IMR-90 (cell line): ENCODE data around the gene DYRK2. TPM values are rescaled to one million over a fixed set of nuclear protein-coding genes. Genes with fewer than 3 reads are reported as not detected.

Experiments
- ATAC-seq: fragments of 200-7000 bp; cut with Tn5 transposase; 2 replicates; pipeline ENCODE4 v1.9.1; 2020; ENCODE audit warnings: low read depth, mild to moderate bottlenecking, moderate library complexity
- BruUV-seq: library from RNA; stranded (reverse); fragments of 400-500 nt; replicated peaks from 2 replicates; lab custom pipeline; 2021; lab: Mats Ljungman, UMichigan
- CTCF ChIA-PET: fragments of 300-600 bp; formaldehyde crosslinking; extraction: SDS; loops from one replicate; lab custom pipeline; 2021; ENCODE audit warnings: antibody characterized with exemption; lab: Yijun Ruan, JAX
- POLR2A ChIA-PET: fragments of 300-600 bp; sonication (Branson Sonifier 250); formaldehyde crosslinking; loops from one replicate; lab custom pipeline; 2022; ENCODE audit warnings: antibody characterized with exemption; ENCODE audit not compliant: unreplicated experiment; lab: Charles Lee
- DNase-seq: peaks from one replicate; pipeline ENCODE4 v3.0.0; 2013
- H2AFZ ChIP-seq: replicated peaks from 2 replicates; pipeline ENCODE3; 2013; ENCODE audit warnings: low read length, mild to moderate bottlenecking; ENCODE audit not compliant: poor library complexity
- H2AK5ac ChIP-seq: 2 replicates; pipeline ENCODE4 v1.6.1; 2013; ENCODE audit warnings: low read depth, low read length, inconsistent platforms
- H2AK9ac ChIP-seq: replicated peaks from 2 replicates; pipeline ENCODE3; 2013; ENCODE audit warnings: mild to moderate bottlenecking, low read depth, low read length, moderate library complexity; ENCODE audit not compliant: poor library complexity
- H2BK120ac ChIP-seq: 2 replicates; pipeline ENCODE4 v1.6.1; 2013; ENCODE audit warnings: low read depth, low read length, inconsistent platforms
- H2BK15ac ChIP-seq: 3 replicates; pipeline ENCODE4 v1.6.1; 2013; ENCODE audit warnings: low read depth, low read length, inconsistent platforms
- H2BK20ac ChIP-seq: 2 replicates; pipeline ENCODE4 v1.6.1; 2013; ENCODE audit warnings: low read depth, mild to moderate bottlenecking, inconsistent platforms, low read length, moderate library complexity
- H2BK5ac ChIP-seq: 2 replicates; pipeline ENCODE4 v1.6.1; 2013; ENCODE audit warnings: mild to moderate bottlenecking, low read depth, low read length, inconsistent platforms; ENCODE audit not compliant: poor library complexity, severe bottlenecking
- H3K14ac ChIP-seq: replicated peaks from 2 replicates; pipeline ENCODE4 v1.6.1; 2013; ENCODE audit warnings: low read depth, low read length, inconsistent platforms
- H3K18ac ChIP-seq: 2 replicates; pipeline ENCODE4 v1.6.1; 2013; ENCODE audit warnings: low read depth, low read length, control low read depth
- H3K23ac ChIP-seq: 2 replicates; pipeline ENCODE4 v1.6.1; 2013; ENCODE audit warnings: low read depth, low read length, inconsistent platforms
- H3K27ac ChIP-seq: 2 replicates; pipeline ENCODE4 v1.5.1; 2013; ENCODE audit warnings: mild to moderate bottlenecking, control low read depth, low read length; ENCODE audit not compliant: insufficient read depth
- H3K27me3 ChIP-seq: 2 replicates; pipeline ENCODE4 v1.6.1; 2013; ENCODE audit warnings: low read length; ENCODE audit not compliant: control insufficient read depth, insufficient read depth
- H3K36me3 ChIP-seq: 2 replicates; pipeline ENCODE4 v1.6.1; 2013; ENCODE audit warnings: low read length, mixed read lengths; ENCODE audit not compliant: control insufficient read depth, insufficient read depth
- H3K4ac ChIP-seq: 2 replicates; pipeline ENCODE4 v1.6.1; 2013; ENCODE audit warnings: low read depth, low read length, inconsistent platforms
- H3K4me1 ChIP-seq: 2 replicates; pipeline ENCODE4 v1.6.1; 2013; ENCODE audit warnings: low read length, mixed read lengths; ENCODE audit not compliant: control insufficient read depth, insufficient read depth
- H3K4me2 ChIP-seq: 2 replicates; pipeline ENCODE4 v1.6.1; 2013; ENCODE audit warnings: low read depth, mild to moderate bottlenecking, control low read depth, low read length, moderate library complexity
- H3K4me3 ChIP-seq: 2 replicates; pipeline ENCODE4 v1.5.1; 2013; ENCODE audit warnings: low read depth, mild to moderate bottlenecking, control low read depth, low read length, moderate library complexity; ENCODE audit not compliant: insufficient read depth
- H3K56ac ChIP-seq: 2 replicates; pipeline ENCODE4 v1.6.1; 2013; ENCODE audit warnings: low read length, inconsistent platforms; ENCODE audit not compliant: insufficient read depth; ENCODE audit errors: extremely low read depth
- H3K79me1 ChIP-seq, 2 experiments: 2 replicates each; pipeline ENCODE4 v1.6.1; 2013; ENCODE audit warnings: low read length in 2 of 2, inconsistent platforms in 1 of 2, low read depth in 1 of 2
- H3K9ac ChIP-seq: 2 replicates; pipeline ENCODE4 v1.6.1; 2013; ENCODE audit warnings: low read depth, low read length, control low read depth
- H3K9me1 ChIP-seq: 2 replicates; pipeline ENCODE4 v1.6.1; 2013; ENCODE audit warnings: low read length, inconsistent platforms; ENCODE audit not compliant: insufficient read depth
- H3K9me3 ChIP-seq: 2 replicates; pipeline ENCODE4 v1.6.1; 2013; ENCODE audit warnings: low read length; ENCODE audit not compliant: control insufficient read depth, insufficient read depth
- H4K20me1 ChIP-seq: 2 replicates; pipeline ENCODE4 v1.6.1; 2013; ENCODE audit warnings: low read length, inconsistent platforms; ENCODE audit not compliant: insufficient read depth
- H4K5ac ChIP-seq: 2 replicates; pipeline ENCODE4 v1.6.1; 2013; ENCODE audit warnings: mild to moderate bottlenecking, low read depth, low read length, control low read depth
- H4K8ac ChIP-seq, 2 experiments: 2 replicates each; pipeline ENCODE4 v1.6.1; 2013; ENCODE audit warnings: low read depth in 2 of 2, low read length in 2 of 2, control low read depth in 1 of 2, inconsistent platforms in 1 of 2
- H4K91ac ChIP-seq: 2 replicates; pipeline ENCODE4 v1.6.1; 2013; ENCODE audit warnings: low read depth, low read length, inconsistent platforms; ENCODE audit not compliant: insufficient read depth
- CTCF ChIP-seq: conservative IDR thresholded peaks from 2 replicates; pipeline ENCODE4 v1.5.1; 2012; ENCODE audit warnings: mild to moderate bottlenecking, low read depth, low read length, improper control_type of control experiment
- MXI1 ChIP-seq: IDR thresholded peaks from 2 replicates; pipeline ENCODE4 v1.6.1; 2012; ENCODE audit warnings: low read depth, mild to moderate bottlenecking, low read length, moderate library complexity, borderline replicate concordance
- NFE2L2 ChIP-seq: fragments of 150-350 bp; IDR thresholded peaks from 2 replicates; pipeline ENCODE4 v1.6.1; 2016; ENCODE audit warnings: low read depth, mild to moderate bottlenecking, low read length
- POLR2A ChIP-seq: IDR thresholded peaks from 2 replicates; pipeline ENCODE4 v1.6.1; 2012; ENCODE audit warnings: mild to moderate bottlenecking, low read depth, low read length
- RAD21 ChIP-seq: IDR thresholded peaks from 2 replicates; pipeline ENCODE4 v1.6.1; 2012; ENCODE audit warnings: low read length, improper control_type of control experiment
- RFX5 ChIP-seq: IDR thresholded peaks from 2 replicates; pipeline ENCODE4 v1.8.0; 2012; ENCODE audit warnings: low read depth, mild to moderate bottlenecking, low read length, moderate library complexity
- WGBS, 2 experiments: methylation state at CpG; one replicate each; pipeline versions ENCODE4 v1.1.5 to v1.1.7; 2013; ENCODE audit warnings: missing lambda C conversion rate in 2 of 2; ENCODE audit not compliant: insufficient read length in 1 of 2; ENCODE audit errors: extremely low coverage in 2 of 2; 5-methylcytosine and 5-hydroxymethylcytosine counted together
- dilution Hi-C: fragments of 300-500 bp; cut with HindIII; formaldehyde crosslinking; loops from one replicate; pipeline ENCODE4 v1.14.3; 2018; ENCODE audit warnings: low sequenced_read_pairs; ENCODE audit not compliant: unreplicated experiment
- in situ Hi-C: fragments of 300-500 bp; cut with MboI; formaldehyde crosslinking; loops from 3 replicates; pipeline ENCODE4 v1.14.3; 2019; ENCODE audit warnings: low sequenced_read_pairs, inconsistent platforms, mixed read lengths
- intact Hi-C: fragments of 100-400 bp; cut with micrococcal nuclease; formaldehyde crosslinking; loops from 2 replicates; pipeline ENCODE4 v1.10.0; 2022
- polyA plus RNA-seq, 3 experiments: library from polyadenylated mRNA; depleted of rRNA; stranded (reverse); fragments of >200 nt; gene quantifications; 2 replicates each; pipeline ENCODE4 v1.2.3, GENCODE V29; 2012; ENCODE audit warnings: low replicate concordance in 1 of 3
- total RNA-seq: library from RNA; depleted of rRNA; stranded (reverse); fragments of >200 nt; gene quantifications from 2 replicates; pipeline ENCODE4 v1.2.3, GENCODE V29; 2012
- TF ChIP-seq, protein P1 (sequence below): fragments of 150-350 bp; IDR thresholded peaks from 2 replicates; pipeline ENCODE4 v1.6.1; 2016; ENCODE audit warnings: low read depth, mild to moderate bottlenecking, low read length, moderate library complexity, borderline replicate concordance

Gene DYRK2
- total and polyA plus RNA-seq, 2 of the 4 experiments (the other 2 are of a cell fraction): 16.3 to 23.1 TPM

GRCh38 chr12:67633024-67633610 lies 15.4 kb upstream of the DYRK2 start:
- H3K9me1 ChIP-seq: no peaks in the 10 kb centered on the region; the same call in 1 of the 2 replicates
- no peak for ATAC-seq
- CTCF ChIA-PET: no interaction called here

More at GRCh38 chr12:67633024-67633610, 15.4 kb upstream of the DYRK2 start:
- no peak overlapping the region for H2AK9ac ChIP-seq
- POLR2A ChIA-PET: no interaction called here
- H3K4me3 ChIP-seq: no peak overlapping the region
- no peaks in the 10 kb centered on the region for H3K36me3 ChIP-seq
- H3K79me1 ChIP-seq: no peaks in the 10 kb centered on the region
- no peak overlapping the region for H2BK120ac ChIP-seq
- H2BK5ac ChIP-seq: no peak overlapping the region
- H2AFZ ChIP-seq: no peak overlapping the region
- H3K56ac ChIP-seq: no peak overlapping the region
- H4K5ac ChIP-seq: no peak overlapping the region
- dilution Hi-C loops (no loop called here), intact Hi-C loops (no loop called here), in situ Hi-C loops (no loop called here)
- no peak overlapping the region for H2BK20ac ChIP-seq
- H2BK15ac ChIP-seq: no peak overlapping the region
- no peak overlapping the region for H3K9ac ChIP-seq
- H3K23ac ChIP-seq: no peak overlapping the region
- H2AK5ac ChIP-seq: no peak overlapping the region
- DNase-seq: no peak
- no peaks in the 10 kb centered on the region for H3K4me1 ChIP-seq
- peaks cover 2% of the 10 kb centered on the region for H3K27me3 ChIP-seq
- no peaks in the 10 kb centered on the region for H4K20me1 ChIP-seq
- WGBS, 2 experiments: no CpG with 5 or more reads among the region's 2 CpGs
- no peak overlapping the region for H4K91ac ChIP-seq
- no peak overlapping the region for H3K4me2 ChIP-seq
- H3K9me3 ChIP-seq: no peaks in the 10 kb centered on the region
- no peak overlapping the region for H3K4ac ChIP-seq
- H3K27ac ChIP-seq: no peak overlapping the region
- no peak overlapping the region for H3K18ac ChIP-seq
- H4K8ac ChIP-seq: no peak overlapping the region
- no peak overlapping the region for H3K14ac ChIP-seq
- TF ChIP-seq MXI1: no peak
- TF ChIP-seq NFE2L2: no peak
- no peak for TF ChIP-seq RFX5
- TF ChIP-seq CTCF: no peak
- TF ChIP-seq, protein P1, sequence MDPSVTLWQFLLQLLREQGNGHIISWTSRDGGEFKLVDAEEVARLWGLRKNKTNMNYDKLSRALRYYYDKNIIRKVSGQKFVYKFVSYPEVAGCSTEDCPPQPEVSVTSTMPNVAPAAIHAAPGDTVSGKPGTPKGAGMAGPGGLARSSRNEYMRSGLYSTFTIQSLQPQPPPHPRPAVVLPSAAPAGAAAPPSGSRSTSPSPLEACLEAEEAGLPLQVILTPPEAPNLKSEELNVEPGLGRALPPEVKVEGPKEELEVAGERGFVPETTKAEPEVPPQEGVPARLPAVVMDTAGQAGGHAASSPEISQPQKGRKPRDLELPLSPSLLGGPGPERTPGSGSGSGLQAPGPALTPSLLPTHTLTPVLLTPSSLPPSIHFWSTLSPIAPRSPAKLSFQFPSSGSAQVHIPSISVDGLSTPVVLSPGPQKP: no peak
- TF ChIP-seq POLR2A: no peak
- no peak for TF ChIP-seq RAD21
- BruUV-seq: no TSS peak
